Caco-2 (cell line): ENCODE results near the gene LOX. TPM values are rescaled to one million over a fixed set of nuclear protein-coding genes. Genes with fewer than 3 reads are reported as not detected.

Source experiments
- BruUV-seq: library from RNA; stranded (reverse); fragments of 400-500 nt; replicated peaks from 2 replicates; lab custom pipeline; 2021; lab: Mats Ljungman, UMichigan
- CTCF ChIA-PET: fragments of 300-600 bp; sonication (Branson Sonifier 250); formaldehyde crosslinking; loops from one replicate; lab custom pipeline; 2022; ENCODE audit warnings: antibody characterized with exemption; lab: Charles Lee
- POLR2A ChIA-PET: fragments of 300-600 bp; sonication (Branson Sonifier 250); formaldehyde crosslinking; loops from one replicate; lab custom pipeline; 2022; ENCODE audit warnings: antibody characterized with exemption; lab: Charles Lee
- DNase-seq, 2 experiments: peaks; one replicate each; pipeline versions ENCODE4 v3.0.0 to v3.0.0-alpha.2; 2020 to 2022
- H3K27me3 ChIP-seq: replicated peaks from 2 replicates; pipeline ENCODE4 v1.6.0; 2011; ENCODE audit warnings: low read length; ENCODE audit not compliant: control insufficient read depth, insufficient read depth
- H3K36me3 ChIP-seq: 2 replicates; pipeline ENCODE4 v1.5.1; 2011; ENCODE audit warnings: low read length; ENCODE audit not compliant: control insufficient read depth, insufficient read depth
- H3K4me1 ChIP-seq: fragments of 250-450 bp; sonication (Bioruptor Pico); 2 replicates; pipeline ENCODE4 v1.5.1; 2020; ENCODE audit warnings: mild to moderate bottlenecking
- H3K4me3 ChIP-seq: 2 replicates; pipeline ENCODE4 v1.5.1; 2011; ENCODE audit warnings: low read depth, mild to moderate bottlenecking, control low read depth, low read length
- H3K9me3 ChIP-seq: fragments of 250-450 bp; sonication (Bioruptor Pico); 2 replicates; pipeline ENCODE4 v1.5.1; 2020; ENCODE audit warnings: mild to moderate bottlenecking, moderate library complexity
- H3K27ac Mint-ChIP-seq: one replicate; pipeline ENCODE4 v1.8.0; 2022; ENCODE audit warnings: mixed read lengths; ENCODE audit not compliant: unreplicated experiment
- H3K27me3 Mint-ChIP-seq: one replicate; pipeline ENCODE4 v1.8.0; 2022; ENCODE audit warnings: mixed read lengths; ENCODE audit not compliant: insufficient read depth, unreplicated experiment
- H3K36me3 Mint-ChIP-seq: one replicate; pipeline ENCODE4 v1.8.0; 2022; ENCODE audit warnings: mild to moderate bottlenecking, mixed read lengths; ENCODE audit not compliant: insufficient read depth, unreplicated experiment
- H3K4me1 Mint-ChIP-seq: one replicate; pipeline ENCODE4 v1.8.0; 2022; ENCODE audit warnings: low read depth, mixed read lengths; ENCODE audit not compliant: unreplicated experiment
- H3K4me3 Mint-ChIP-seq: one replicate; pipeline ENCODE4 v1.8.0; 2022; ENCODE audit warnings: mild to moderate bottlenecking, moderate library complexity, mixed read lengths; ENCODE audit not compliant: unreplicated experiment
- H3K9me3 Mint-ChIP-seq: one replicate; pipeline ENCODE4 v1.8.0; 2022; ENCODE audit warnings: mixed read lengths; ENCODE audit not compliant: unreplicated experiment
- CTCF ChIP-seq, 2 experiments: fragments of 200-600 bp in 1 of 2; IDR thresholded peaks; 1 replicate in 1 of 2; 2 replicates in 1 of 2; pipeline versions ENCODE4 v1.5.1 to v1.8.0; 2011 to 2022; ENCODE audit warnings: antibody characterized with exemption in 1 of 2, control low read depth in 1 of 2, inconsistent platforms in 1 of 2, low read depth in 1 of 2, low read length in 1 of 2, mild to moderate bottlenecking in 1 of 2, moderate library complexity in 1 of 2; ENCODE audit not compliant: insufficient read depth in 1 of 2, severe bottlenecking in 1 of 2, unreplicated experiment in 1 of 2
- intact Hi-C: fragments of 100-400 bp; cut with micrococcal nuclease; formaldehyde crosslinking; loops from one replicate; pipeline ENCODE4 v1.10.0; 2022; ENCODE audit not compliant: unreplicated experiment
- total RNA-seq: library from RNA; stranded (reverse); gene quantifications from 2 replicates; pipeline ENCODE4 v1.2.3, GENCODE V29; 2022

Gene LOX
- total RNA-seq, 1 experiment from 2014 or later = 4.9 TPM

GRCh38 chr5:122083535-122083934 lies 5.5 kb upstream of the LOX start:
- TF ChIP-seq CTCF (IDR thresholded peaks at IDR 0.05; ENCODE audit: insufficient read depth in 1 of 2, low read depth in 1 of 2, low read length in 1 of 2, severe bottlenecking in 1 of 2, unreplicated experiment in 1 of 2) = no peak
- Mint-ChIP-seq H3K27ac (no peak overlapping the region), H3K4me3 (no peak overlapping the region), H3K36me3 (no peaks in the 10 kb centered on the region), H3K27me3 (peaks cover 10% of the 10 kb centered on the region), H3K4me1 (no peaks in the 10 kb centered on the region), H3K9me3 (no peaks in the 10 kb centered on the region)
- no peak for DNase-seq
- POLR2A ChIA-PET = no interaction called here
- Histone ChIP-seq H3K4me1 (no peaks in the 10 kb centered on the region), H3K4me3 (no peak overlapping the region), H3K36me3 (no peaks in the 10 kb centered on the region), H3K9me3 (no peaks in the 10 kb centered on the region), H3K27me3 (no peaks in the 10 kb centered on the region; the same call in 1 of the 2 replicates)
- intact Hi-C loops = no loop called here
- no TSS peak for BruUV-seq
- CTCF ChIA-PET = no interaction called here

- BruUV-seq = no TSS peak
- H3K4me1 ChIP-seq = no peaks in the 10 kb centered on the region
- peaks cover 7% of the 10 kb centered on the region for H3K36me3 Mint-ChIP-seq
- ChIA-PET CTCF (interaction anchor here (0.6 to 1.2 kb wide), 2 partner anchors 20 to 23 kb away, joined by 3 read pairs; no protein-coding TSS in a partner anchor), POLR2A (no interaction called here)
- H3K27me3 Mint-ChIP-seq = peaks cover 4% of the 10 kb centered on the region
- no peak overlapping the region for H3K4me3 ChIP-seq
- no peak overlapping the region for H3K4me3 Mint-ChIP-seq
- intact Hi-C loops = no loop called here
- no peaks in the 10 kb centered on the region; the same call in 1 of the 2 replicates for H3K27me3 ChIP-seq
- peaks cover 4% of the 10 kb centered on the region for H3K4me1 Mint-ChIP-seq
- no peaks in the 10 kb centered on the region for H3K9me3 Mint-ChIP-seq
- TF ChIP-seq CTCF (IDR thresholded peaks at IDR 0.05; ENCODE audit: insufficient read depth in 1 of 2, low read depth in 1 of 2, low read length in 1 of 2, severe bottlenecking in 1 of 2, unreplicated experiment in 1 of 2) = no peak
- no peak overlapping the region for H3K27ac Mint-ChIP-seq
- H3K36me3 ChIP-seq = no peaks in the 10 kb centered on the region
- no peak for DNase-seq
- no peaks in the 10 kb centered on the region for H3K9me3 ChIP-seq
Observed at GRCh38 chr5:122081541-122081940, 3.5 kb upstream of the LOX start.

- intact Hi-C loops = loop anchor here (5.0 to 10.0 kb wide), 2 partner anchors 90 to 203 kb away; no protein-coding TSS in a partner anchor
- no peaks in the 10 kb centered on the region; the same call in 1 of the 2 replicates for H3K27me3 ChIP-seq
- peak; percentile 36 to 48 for DNase-seq
- H3K4me1 ChIP-seq = 0 out of 2 replicates have a peak, but pooled peaks cover 6% of the 10 kb centered on the region
- H3K4me1 Mint-ChIP-seq = peaks cover 7% of the 10 kb centered on the region
- no TSS peak for BruUV-seq
- POLR2A ChIA-PET = interaction anchor here (0.6 kb wide), 3 partner anchors 24 to 116 kb away, joined by 3 to 7 read pairs (median 3); no protein-coding TSS in a partner anchor
- H3K27me3 Mint-ChIP-seq = no peaks in the 10 kb centered on the region
- TF ChIP-seq CTCF (IDR thresholded peaks at IDR 0.05; ENCODE audit: insufficient read depth in 1 of 2, low read depth in 1 of 2, low read length in 1 of 2, severe bottlenecking in 1 of 2, unreplicated experiment in 1 of 2) = no peak
- H3K27ac Mint-ChIP-seq = peak overlapping the region; percentile 57
- peaks cover 7% of the 10 kb centered on the region for H3K36me3 Mint-ChIP-seq
- CTCF ChIA-PET = interaction anchor here (1.2 to 3.2 kb wide), 3 partner anchors 42 to 108 kb away, joined by 7 to 48 read pairs (median 7); no protein-coding TSS in a partner anchor
- peak overlapping the region; percentile 91 for H3K4me3 Mint-ChIP-seq
- H3K4me3 ChIP-seq = peak overlapping the region; percentile 55
- no peaks in the 10 kb centered on the region for H3K36me3 ChIP-seq
- no peaks in the 10 kb centered on the region for H3K9me3 ChIP-seq
- H3K9me3 Mint-ChIP-seq = no peaks in the 10 kb centered on the region
Observed at GRCh38 chr5:122077366-122078115, 518 bp downstream of the LOX start.
